IMR-90 (cell line): ENCODE measurements around the gene DYNC2H1. TPM values are rescaled to one million over a fixed set of nuclear protein-coding genes. Genes with fewer than 3 reads are reported as not detected.
A peak's percentile ranks its signal among the peaks of the same experiment; 100 is the strongest.

ENCODE experiments used
- ATAC-seq: fragments of 200-7000 bp; cut with Tn5 transposase; 2 replicates; pipeline ENCODE4 v1.9.1; 2020; ENCODE audit warnings: low read depth, mild to moderate bottlenecking, moderate library complexity
- BruUV-seq: library from RNA; stranded (reverse); fragments of 400-500 nt; replicated peaks from 2 replicates; lab custom pipeline; 2021; lab: Mats Ljungman, UMichigan
- CTCF ChIA-PET: fragments of 300-600 bp; formaldehyde crosslinking; extraction: SDS; loops from one replicate; lab custom pipeline; 2021; ENCODE audit warnings: antibody characterized with exemption; lab: Yijun Ruan, JAX
- POLR2A ChIA-PET: fragments of 300-600 bp; sonication (Branson Sonifier 250); formaldehyde crosslinking; loops from one replicate; lab custom pipeline; 2022; ENCODE audit warnings: antibody characterized with exemption; ENCODE audit not compliant: unreplicated experiment; lab: Charles Lee
- DNase-seq: peaks from one replicate; pipeline ENCODE4 v3.0.0; 2013
- H2AFZ ChIP-seq: replicated peaks from 2 replicates; pipeline ENCODE3; 2013; ENCODE audit warnings: low read length, mild to moderate bottlenecking; ENCODE audit not compliant: poor library complexity
- H2AK5ac ChIP-seq: 2 replicates; pipeline ENCODE4 v1.6.1; 2013; ENCODE audit warnings: low read depth, low read length, inconsistent platforms
- H2AK9ac ChIP-seq: replicated peaks from 2 replicates; pipeline ENCODE3; 2013; ENCODE audit warnings: mild to moderate bottlenecking, low read depth, low read length, moderate library complexity; ENCODE audit not compliant: poor library complexity
- H2BK120ac ChIP-seq: 2 replicates; pipeline ENCODE4 v1.6.1; 2013; ENCODE audit warnings: low read depth, low read length, inconsistent platforms
- H2BK15ac ChIP-seq: 3 replicates; pipeline ENCODE4 v1.6.1; 2013; ENCODE audit warnings: low read depth, low read length, inconsistent platforms
- H2BK20ac ChIP-seq: 2 replicates; pipeline ENCODE4 v1.6.1; 2013; ENCODE audit warnings: low read depth, mild to moderate bottlenecking, inconsistent platforms, low read length, moderate library complexity
- H2BK5ac ChIP-seq: 2 replicates; pipeline ENCODE4 v1.6.1; 2013; ENCODE audit warnings: mild to moderate bottlenecking, low read depth, low read length, inconsistent platforms; ENCODE audit not compliant: poor library complexity, severe bottlenecking
- H3K14ac ChIP-seq: replicated peaks from 2 replicates; pipeline ENCODE4 v1.6.1; 2013; ENCODE audit warnings: low read depth, low read length, inconsistent platforms
- H3K18ac ChIP-seq: 2 replicates; pipeline ENCODE4 v1.6.1; 2013; ENCODE audit warnings: low read depth, low read length, control low read depth
- H3K23ac ChIP-seq: 2 replicates; pipeline ENCODE4 v1.6.1; 2013; ENCODE audit warnings: low read depth, low read length, inconsistent platforms
- H3K27ac ChIP-seq: 2 replicates; pipeline ENCODE4 v1.5.1; 2013; ENCODE audit warnings: mild to moderate bottlenecking, control low read depth, low read length; ENCODE audit not compliant: insufficient read depth
- H3K27me3 ChIP-seq: 2 replicates; pipeline ENCODE4 v1.6.1; 2013; ENCODE audit warnings: low read length; ENCODE audit not compliant: control insufficient read depth, insufficient read depth
- H3K36me3 ChIP-seq: 2 replicates; pipeline ENCODE4 v1.6.1; 2013; ENCODE audit warnings: low read length, mixed read lengths; ENCODE audit not compliant: control insufficient read depth, insufficient read depth
- H3K4ac ChIP-seq: 2 replicates; pipeline ENCODE4 v1.6.1; 2013; ENCODE audit warnings: low read depth, low read length, inconsistent platforms
- H3K4me1 ChIP-seq: 2 replicates; pipeline ENCODE4 v1.6.1; 2013; ENCODE audit warnings: low read length, mixed read lengths; ENCODE audit not compliant: control insufficient read depth, insufficient read depth
- H3K4me2 ChIP-seq: 2 replicates; pipeline ENCODE4 v1.6.1; 2013; ENCODE audit warnings: low read depth, mild to moderate bottlenecking, control low read depth, low read length, moderate library complexity
- H3K4me3 ChIP-seq: 2 replicates; pipeline ENCODE4 v1.5.1; 2013; ENCODE audit warnings: low read depth, mild to moderate bottlenecking, control low read depth, low read length, moderate library complexity; ENCODE audit not compliant: insufficient read depth
- H3K56ac ChIP-seq: 2 replicates; pipeline ENCODE4 v1.6.1; 2013; ENCODE audit warnings: low read length, inconsistent platforms; ENCODE audit not compliant: insufficient read depth; ENCODE audit errors: extremely low read depth
- H3K79me1 ChIP-seq, 2 experiments: 2 replicates each; pipeline ENCODE4 v1.6.1; 2013; ENCODE audit warnings: low read length in 2 of 2, inconsistent platforms in 1 of 2, low read depth in 1 of 2
- H3K9ac ChIP-seq: 2 replicates; pipeline ENCODE4 v1.6.1; 2013; ENCODE audit warnings: low read depth, low read length, control low read depth
- H3K9me1 ChIP-seq: 2 replicates; pipeline ENCODE4 v1.6.1; 2013; ENCODE audit warnings: low read length, inconsistent platforms; ENCODE audit not compliant: insufficient read depth
- H3K9me3 ChIP-seq: 2 replicates; pipeline ENCODE4 v1.6.1; 2013; ENCODE audit warnings: low read length; ENCODE audit not compliant: control insufficient read depth, insufficient read depth
- H4K20me1 ChIP-seq: 2 replicates; pipeline ENCODE4 v1.6.1; 2013; ENCODE audit warnings: low read length, inconsistent platforms; ENCODE audit not compliant: insufficient read depth
- H4K5ac ChIP-seq: 2 replicates; pipeline ENCODE4 v1.6.1; 2013; ENCODE audit warnings: mild to moderate bottlenecking, low read depth, low read length, control low read depth
- H4K8ac ChIP-seq, 2 experiments: 2 replicates each; pipeline ENCODE4 v1.6.1; 2013; ENCODE audit warnings: low read depth in 2 of 2, low read length in 2 of 2, control low read depth in 1 of 2, inconsistent platforms in 1 of 2
- H4K91ac ChIP-seq: 2 replicates; pipeline ENCODE4 v1.6.1; 2013; ENCODE audit warnings: low read depth, low read length, inconsistent platforms; ENCODE audit not compliant: insufficient read depth
- BHLHE40 ChIP-seq: fragments of 150-350 bp; IDR thresholded peaks from 2 replicates; pipeline ENCODE4 v1.6.1; 2016; ENCODE audit warnings: mild to moderate bottlenecking, low read depth, low read length
- CEBPB ChIP-seq: IDR thresholded peaks from 2 replicates; pipeline ENCODE4 v1.6.1; 2012; ENCODE audit warnings: low read depth, low read length, improper control_type of control experiment
- CHD1 ChIP-seq: IDR thresholded peaks from 2 replicates; pipeline ENCODE4 v1.6.1; 2012; ENCODE audit warnings: low read depth, low read length, improper control_type of control experiment
- CTCF ChIP-seq: conservative IDR thresholded peaks from 2 replicates; pipeline ENCODE4 v1.5.1; 2012; ENCODE audit warnings: mild to moderate bottlenecking, low read depth, low read length, improper control_type of control experiment
- ELK1 ChIP-seq: fragments of 150-350 bp; IDR thresholded peaks from 2 replicates; pipeline ENCODE4 v1.6.1; 2016; ENCODE audit warnings: low read depth, mild to moderate bottlenecking, low read length, moderate library complexity, borderline replicate concordance
- FOS ChIP-seq: fragments of 150-350 bp; IDR thresholded peaks from 2 replicates; pipeline ENCODE4 v1.6.1; 2016; ENCODE audit warnings: low read depth, low read length
- MAFK ChIP-seq: IDR thresholded peaks from 2 replicates; pipeline ENCODE4 v1.6.1; 2012; ENCODE audit warnings: low read depth, low read length, improper control_type of control experiment
- MAZ ChIP-seq: IDR thresholded peaks from 2 replicates; pipeline ENCODE4 v1.6.1; 2012; ENCODE audit warnings: low read depth, mild to moderate bottlenecking, low read length, improper control_type of control experiment, moderate library complexity, borderline replicate concordance
- MXI1 ChIP-seq: IDR thresholded peaks from 2 replicates; pipeline ENCODE4 v1.6.1; 2012; ENCODE audit warnings: low read depth, mild to moderate bottlenecking, low read length, moderate library complexity, borderline replicate concordance
- RAD21 ChIP-seq: IDR thresholded peaks from 2 replicates; pipeline ENCODE4 v1.6.1; 2012; ENCODE audit warnings: low read length, improper control_type of control experiment
- RCOR1 ChIP-seq: IDR thresholded peaks from 2 replicates; pipeline ENCODE4 v1.6.1; 2012; ENCODE audit warnings: mild to moderate bottlenecking, low read length, improper control_type of control experiment; ENCODE audit not compliant: insufficient replicate concordance
- RFX5 ChIP-seq: IDR thresholded peaks from 2 replicates; pipeline ENCODE4 v1.8.0; 2012; ENCODE audit warnings: low read depth, mild to moderate bottlenecking, low read length, moderate library complexity
- SMC3 ChIP-seq: fragments of 150-350 bp; IDR thresholded peaks from 2 replicates; pipeline ENCODE4 v1.6.1; 2016; ENCODE audit warnings: low read depth, mild to moderate bottlenecking, antibody characterized with exemption, low read length, moderate library complexity
- WGBS, 2 experiments: methylation state at CpG; one replicate each; pipeline versions ENCODE4 v1.1.5 to v1.1.7; 2013; ENCODE audit warnings: missing lambda C conversion rate in 2 of 2; ENCODE audit not compliant: insufficient read length in 1 of 2; ENCODE audit errors: extremely low coverage in 2 of 2; 5-methylcytosine and 5-hydroxymethylcytosine counted together
- dilution Hi-C: fragments of 300-500 bp; cut with HindIII; formaldehyde crosslinking; loops from one replicate; pipeline ENCODE4 v1.14.3; 2018; ENCODE audit warnings: low sequenced_read_pairs; ENCODE audit not compliant: unreplicated experiment
- in situ Hi-C: fragments of 300-500 bp; cut with MboI; formaldehyde crosslinking; loops from 3 replicates; pipeline ENCODE4 v1.14.3; 2019; ENCODE audit warnings: low sequenced_read_pairs, inconsistent platforms, mixed read lengths
- intact Hi-C: fragments of 100-400 bp; cut with micrococcal nuclease; formaldehyde crosslinking; loops from 2 replicates; pipeline ENCODE4 v1.10.0; 2022
- polyA plus RNA-seq, 3 experiments: library from polyadenylated mRNA; depleted of rRNA; stranded (reverse); fragments of >200 nt; gene quantifications; 2 replicates each; pipeline ENCODE4 v1.2.3, GENCODE V29; 2012; ENCODE audit warnings: low replicate concordance in 1 of 3
- total RNA-seq: library from RNA; depleted of rRNA; stranded (reverse); fragments of >200 nt; gene quantifications from 2 replicates; pipeline ENCODE4 v1.2.3, GENCODE V29; 2012

The DYNC2H1 gene
- total and polyA plus RNA-seq, 2 of the 4 experiments (the other 2 are of a cell fraction), result 5.7 to 21.0 TPM

- no TSS peak for BruUV-seq
- Histone ChIP-seq H3K4me3 (no peak overlapping the region), H3K56ac (no peak overlapping the region), H3K9me3 (no peaks in the 10 kb centered on the region), H3K14ac (peak overlapping the region; percentile 17; the same call in 1 of the 2 replicates), H3K4ac (peak overlapping the region; percentile 6; the same call in 1 of the 2 replicates), H4K5ac (peak overlapping the region; percentile 6; the same call in 1 of the 2 replicates), H2BK5ac (no peak overlapping the region), H3K36me3 (no peaks in the 10 kb centered on the region), H3K18ac (peak overlapping the region; percentile 34; the same call in 1 of the 2 replicates), H2BK15ac (peak overlapping the region; percentile 49), H4K20me1 (no peaks in the 10 kb centered on the region), H2AK9ac (no peak overlapping the region), H3K79me1 (no peaks in the 10 kb centered on the region), H2AFZ (no peak overlapping the region), H3K9ac (no peak overlapping the region), H4K8ac (peak overlapping the region in 1 of 2 experiments; percentile 11; a peak in 2 of 4 replicates), H3K4me1 (no peaks in the 10 kb centered on the region), H3K27me3 (no peaks in the 10 kb centered on the region), H3K4me2 (no peak overlapping the region), H2BK20ac (peak overlapping the region; percentile 69; the same call in 1 of the 2 replicates), H3K23ac (no peak overlapping the region), H2BK120ac (peak overlapping the region; percentile 58), H3K27ac (no peak overlapping the region), H3K9me1 (no peaks in the 10 kb centered on the region), H4K91ac (peak overlapping the region; percentile 53; the same call in 1 of the 2 replicates), H2AK5ac (peak overlapping the region; percentile 17; the same call in 1 of the 2 replicates)
- TF ChIP-seq MAZ (no peak), MXI1 (no peak), FOS (no peak), SMC3 (no peak), BHLHE40 (no peak), CTCF (no peak), CEBPB (no peak), RAD21 (no peak), RCOR1 (no peak), CHD1 (no peak), RFX5 (no peak), MAFK (no peak), ELK1 (no peak)
- ATAC-seq (no peak), DNase-seq (no peak)
- in situ Hi-C loops, result no loop called here
- ChIA-PET POLR2A (no interaction called here), CTCF (no interaction called here)
- dilution Hi-C loops, result no loop called here
- intact Hi-C loops, result no loop called here
- 76 to 100% methylated on average over 1 to 2 of the region's 3 CpGs for WGBS, 2 experiments
Measured at GRCh38 chr11:103448966-103449365, 339.7 kb downstream of the DYNC2H1 start.
